Measurements from ENCODE around the gene NKPD1.

Gene NKPD1

GRCh38 chr19:45130888-45131615 is 29.7 kb downstream of the NKPD1 start:
- DNase-seq (ENCODE audit: extremely low read depth, low read depth), result no peak
- no peak overlapping the region for H3K4me3 ChIP-seq (replicated peaks; ENCODE audit: low read depth, low read length)
- TF ChIP-seq CTCF (IDR thresholded peaks at IDR 0.05; ENCODE audit: low read depth, low read length, missing control alignments), result peak; percentile 31

GRCh38 chr19:45130236-45130635 is 30.5 kb downstream of the NKPD1 start:
- no peak for DNase-seq (ENCODE audit: extremely low read depth, low read depth)
- no peak overlapping the region for H3K4me3 ChIP-seq (replicated peaks; ENCODE audit: low read depth, low read length)
- no peak for TF ChIP-seq CTCF (IDR thresholded peaks at IDR 0.05; ENCODE audit: low read depth, low read length, missing control alignments)

- no peak for TF ChIP-seq CTCF (IDR thresholded peaks at IDR 0.05; ENCODE audit: low read depth, low read length, missing control alignments)
- no peak for DNase-seq (ENCODE audit: extremely low read depth, low read depth)
- no peak overlapping the region for H3K4me3 ChIP-seq (replicated peaks; ENCODE audit: low read depth, low read length)
These were observed 32.0 kb downstream of the NKPD1 start for GRCh38 chr19:45128806-45129205.

- no peak for DNase-seq (ENCODE audit: extremely low read depth, low read depth)
- no peak overlapping the region for H3K4me3 ChIP-seq (replicated peaks; ENCODE audit: low read depth, low read length)
- no peak for TF ChIP-seq CTCF (IDR thresholded peaks at IDR 0.05; ENCODE audit: low read depth, low read length, missing control alignments)
These were observed 32.6 kb downstream of the NKPD1 start for GRCh38 chr19:45128146-45128545.

GRCh38 chr19:45126654-45127053 is 34.1 kb downstream of the NKPD1 start:
- no peak for DNase-seq (ENCODE audit: extremely low read depth, low read depth)
- H3K4me3 ChIP-seq (replicated peaks; ENCODE audit: low read depth, low read length), result no peak overlapping the region
- TF ChIP-seq CTCF (IDR thresholded peaks at IDR 0.05; ENCODE audit: low read depth, low read length, missing control alignments), result no peak

GRCh38 chr19:45125975-45126493 is 34.7 kb downstream of the NKPD1 start:
- no peak overlapping the region for H3K4me3 ChIP-seq (replicated peaks; ENCODE audit: low read depth, low read length)
- DNase-seq (ENCODE audit: extremely low read depth, low read depth), result peak; percentile 27
- TF ChIP-seq CTCF (IDR thresholded peaks at IDR 0.05; ENCODE audit: low read depth, low read length, missing control alignments), result peak; percentile 84

All from HFF-Myc (cell line).